Measurements from ENCODE around the gene TMEM37.

TMEM37 gene

DNA sequence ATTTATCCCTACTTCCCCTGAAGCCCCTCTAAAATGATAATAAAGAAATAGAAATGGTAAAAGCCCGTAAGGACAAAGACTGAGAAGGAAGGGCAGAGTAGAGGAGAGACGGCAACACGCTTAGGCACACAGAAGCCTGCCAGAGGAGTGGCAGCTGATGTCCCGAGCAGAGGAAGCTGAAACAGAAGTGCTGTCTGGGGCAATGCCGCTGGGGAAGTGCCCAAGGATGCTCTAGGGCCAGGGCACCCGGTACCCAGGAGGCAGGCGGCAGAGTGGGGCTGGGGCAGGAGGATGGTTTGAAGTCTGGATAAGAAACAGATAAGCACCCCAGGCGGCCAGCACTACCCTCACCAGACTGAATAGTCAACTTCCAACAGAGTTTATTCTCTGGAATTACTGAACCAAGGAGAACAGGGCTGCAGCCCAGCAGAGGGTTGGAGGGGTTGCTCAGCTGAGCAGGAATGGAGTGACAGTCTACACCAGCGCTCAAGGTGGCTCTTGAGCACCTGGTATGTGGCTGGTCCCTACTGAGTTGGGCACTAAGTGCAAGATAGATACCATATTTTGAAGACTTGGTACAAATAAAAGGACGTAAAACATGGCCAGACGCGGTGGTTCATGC lies 22.4 kb downstream of the TMEM37 start:
- no peak for DNase-seq (ENCODE audit: low read depth, low spot score)
- TF ChIP-seq, protein P1, sequence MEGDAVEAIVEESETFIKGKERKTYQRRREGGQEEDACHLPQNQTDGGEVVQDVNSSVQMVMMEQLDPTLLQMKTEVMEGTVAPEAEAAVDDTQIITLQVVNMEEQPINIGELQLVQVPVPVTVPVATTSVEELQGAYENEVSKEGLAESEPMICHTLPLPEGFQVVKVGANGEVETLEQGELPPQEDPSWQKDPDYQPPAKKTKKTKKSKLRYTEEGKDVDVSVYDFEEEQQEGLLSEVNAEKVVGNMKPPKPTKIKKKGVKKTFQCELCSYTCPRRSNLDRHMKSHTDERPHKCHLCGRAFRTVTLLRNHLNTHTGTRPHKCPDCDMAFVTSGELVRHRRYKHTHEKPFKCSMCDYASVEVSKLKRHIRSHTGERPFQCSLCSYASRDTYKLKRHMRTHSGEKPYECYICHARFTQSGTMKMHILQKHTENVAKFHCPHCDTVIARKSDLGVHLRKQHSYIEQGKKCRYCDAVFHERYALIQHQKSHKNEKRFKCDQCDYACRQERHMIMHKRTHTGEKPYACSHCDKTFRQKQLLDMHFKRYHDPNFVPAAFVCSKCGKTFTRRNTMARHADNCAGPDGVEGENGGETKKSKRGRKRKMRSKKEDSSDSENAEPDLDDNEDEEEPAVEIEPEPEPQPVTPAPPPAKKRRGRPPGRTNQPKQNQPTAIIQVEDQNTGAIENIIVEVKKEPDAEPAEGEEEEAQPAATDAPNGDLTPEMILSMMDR (IDR thresholded peaks at IDR 0.05; ENCODE audit: low read depth, low read length): no peak
- in situ Hi-C loops (cut with HindIII; ENCODE audit: low sequenced_read_pairs): no loop called here
- H3K4me3 ChIP-seq (ENCODE audit: low read depth, low read length): no peak overlapping the region

DNA sequence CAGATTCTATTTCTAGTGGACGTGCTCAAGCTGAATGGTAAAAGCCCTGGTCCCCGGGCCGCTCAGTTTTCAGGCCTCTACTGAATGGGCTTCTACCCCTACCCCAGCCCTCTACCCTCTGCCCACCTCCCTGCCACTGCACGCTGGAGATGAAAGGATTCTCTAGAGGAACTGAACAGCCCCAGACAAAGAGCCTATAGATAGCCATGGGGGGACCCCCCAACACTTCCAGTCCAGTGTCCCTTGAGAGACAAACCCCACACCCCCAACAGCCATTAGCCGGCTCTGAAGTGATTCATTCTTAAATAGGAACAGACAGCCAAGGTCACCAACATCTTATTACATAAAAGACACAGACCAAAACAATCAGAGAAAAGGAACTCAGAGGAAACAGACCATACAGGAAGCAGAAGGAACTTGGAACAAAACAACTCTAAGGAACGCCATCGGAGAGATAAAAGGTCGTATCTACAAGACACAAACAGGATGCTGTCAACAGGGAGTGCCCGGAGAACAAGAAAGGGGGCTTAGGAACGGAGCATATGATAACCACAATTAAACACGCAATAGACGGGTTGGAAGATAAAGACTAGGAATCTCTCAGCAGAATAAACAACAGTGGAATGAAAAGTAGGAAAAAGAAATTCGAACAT lies 23.5 kb downstream of the TMEM37 start:
- in situ Hi-C loops (cut with HindIII; ENCODE audit: low sequenced_read_pairs): no loop called here
- TF ChIP-seq, protein P1 (IDR thresholded peaks at IDR 0.05; ENCODE audit: low read depth, low read length): no peak
- no peak for DNase-seq (ENCODE audit: low read depth, low spot score)
- no peak overlapping the region for H3K4me3 ChIP-seq (ENCODE audit: low read depth, low read length)

DNA sequence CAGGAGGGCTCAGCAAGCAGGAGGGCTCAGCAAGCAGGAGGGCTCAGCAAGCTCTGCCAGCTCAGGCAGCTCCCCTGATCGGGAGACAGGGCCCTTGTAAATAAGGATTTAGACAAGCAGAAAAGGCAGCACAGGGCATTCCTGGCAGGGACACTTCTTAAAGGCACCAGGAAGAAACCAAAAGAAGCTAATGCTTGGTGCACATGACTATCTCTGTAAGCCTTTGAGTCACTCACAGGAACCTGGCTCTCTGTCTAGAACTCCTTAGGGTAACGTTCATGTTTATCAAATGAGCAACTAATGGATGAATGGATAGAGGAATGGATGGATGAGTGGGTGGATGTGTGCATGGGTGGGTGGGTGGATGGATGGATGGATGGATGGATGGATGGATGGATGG lies 28.4 kb downstream of the TMEM37 start:
- TF ChIP-seq, protein P1 (IDR thresholded peaks at IDR 0.05; ENCODE audit: low read depth, low read length): no peak
- no peak for DNase-seq (ENCODE audit: low read depth, low spot score)
- in situ Hi-C loops (cut with HindIII; ENCODE audit: low sequenced_read_pairs): no loop called here
- H3K4me3 ChIP-seq (ENCODE audit: low read depth, low read length): no peak overlapping the region

DNA sequence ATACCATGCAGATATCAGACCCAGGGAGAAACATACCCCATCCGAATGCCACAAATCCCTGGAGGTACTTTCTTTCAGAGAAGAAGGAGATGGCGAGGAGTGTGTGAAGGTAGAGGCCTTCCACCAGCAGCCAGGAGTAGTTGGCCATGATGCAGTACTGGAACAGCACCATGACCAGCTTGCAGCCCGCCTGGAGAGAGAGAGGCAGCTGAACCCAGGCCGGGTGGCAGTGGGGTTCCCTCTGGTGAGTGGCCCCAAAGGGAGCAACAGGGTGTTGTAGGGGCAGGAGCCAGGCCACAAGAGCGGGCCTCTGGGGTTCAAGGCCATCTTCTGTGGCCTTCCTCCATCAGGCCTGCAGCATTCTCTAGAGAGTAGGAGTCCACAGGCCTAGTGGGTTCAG lies 30.2 kb downstream of the TMEM37 start:
- in situ Hi-C loops (cut with HindIII; ENCODE audit: low sequenced_read_pairs): no loop called here
- DNase-seq (ENCODE audit: low read depth, low spot score): no peak
- no peak overlapping the region for H3K4me3 ChIP-seq (ENCODE audit: low read depth, low read length)
- TF ChIP-seq, protein P1 (IDR thresholded peaks at IDR 0.05; ENCODE audit: low read depth, low read length): no peak

DNA sequence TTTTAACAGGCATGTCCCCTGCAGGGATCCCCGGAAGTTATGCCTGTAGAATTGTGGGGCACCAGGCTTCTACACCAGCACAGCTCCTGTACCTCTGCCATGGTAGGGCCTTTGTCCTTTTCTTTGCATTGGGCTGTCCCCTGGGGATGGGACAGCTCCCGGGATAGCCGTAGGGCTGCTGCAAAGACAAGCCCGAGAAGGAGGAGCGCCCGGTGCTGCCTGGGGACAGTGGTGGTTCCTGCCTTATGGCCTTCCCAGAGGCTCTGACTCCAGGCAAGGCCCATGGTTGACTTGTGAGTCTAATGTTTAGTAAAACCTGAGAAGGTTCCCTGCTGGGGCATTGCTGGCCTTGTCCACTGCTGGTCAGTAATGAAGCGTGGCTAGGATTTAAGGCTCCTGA lies 30.9 kb downstream of the TMEM37 start:
- no peak for DNase-seq (ENCODE audit: low read depth, low spot score)
- H3K4me3 ChIP-seq (ENCODE audit: low read depth, low read length): no peak overlapping the region
- TF ChIP-seq, protein P1 (IDR thresholded peaks at IDR 0.05; ENCODE audit: low read depth, low read length): no peak
- in situ Hi-C loops (cut with HindIII; ENCODE audit: low sequenced_read_pairs): no loop called here

DNA sequence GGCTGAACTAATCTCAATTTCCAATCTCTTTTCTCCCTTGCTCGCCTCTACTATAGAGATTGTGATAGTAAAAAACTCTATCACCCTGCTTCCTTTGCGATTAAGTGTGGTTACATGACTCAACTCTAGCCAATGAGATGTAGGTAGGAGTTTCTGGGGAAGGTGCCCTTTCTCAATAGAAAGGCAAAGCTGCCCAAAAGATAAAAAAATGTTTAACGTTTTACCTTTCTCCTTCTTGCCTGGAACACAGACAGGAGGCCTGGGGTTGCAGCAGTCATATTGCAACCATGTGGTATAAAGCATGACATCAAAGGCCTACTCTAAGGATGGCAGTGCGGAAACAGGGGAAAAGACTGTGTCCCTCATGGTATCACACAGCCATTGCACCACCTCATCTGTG lies 31.5 kb downstream of the TMEM37 start:
- no peak for DNase-seq (ENCODE audit: low read depth, low spot score)
- in situ Hi-C loops (cut with HindIII; ENCODE audit: low sequenced_read_pairs): no loop called here
- H3K4me3 ChIP-seq (ENCODE audit: low read depth, low read length): no peak overlapping the region
- TF ChIP-seq, protein P1 (IDR thresholded peaks at IDR 0.05; ENCODE audit: low read depth, low read length): no peak
